GM18502 (cell line): ENCODE data around the gene CDC42BPB.
A peak's percentile ranks its signal among the peaks of the same experiment; 100 is the strongest.

Source experiments
- ATAC-seq: cut with Tn5 transposase; IDR thresholded peaks from one replicate; pipeline ENCODE4 v1.9.1; 2021; ENCODE audit warnings: mild to moderate bottlenecking; ENCODE audit not compliant: unreplicated experiment, poor library complexity

Gene CDC42BPB

GRCh38 chr14:102952276-102952675, 105.1 kb downstream of the CDC42BPB start:
- ATAC-seq: no peak

- ATAC-seq: no peak
These were observed 105.5 kb downstream of the CDC42BPB start for GRCh38 chr14:102951799-102952198.

GRCh38 chr14:102951034-102951433, 106.3 kb downstream of the CDC42BPB start:
- no peak for ATAC-seq

GRCh38 chr14:102949801-102950451, 107.4 kb downstream of the CDC42BPB start:
- ATAC-seq: no peak

- ATAC-seq: peak; percentile 50
These were observed 108.1 kb downstream of the CDC42BPB start for GRCh38 chr14:102949062-102949800.

- ATAC-seq: peak; percentile 12
These were observed 108.7 kb downstream of the CDC42BPB start for GRCh38 chr14:102948698-102949061.

GRCh38 chr14:102947321-102948103, 109.8 kb downstream of the CDC42BPB start:
- ATAC-seq: no peak

GRCh38 chr14:102945346-102946130, 111.8 kb downstream of the CDC42BPB start:
- no peak for ATAC-seq

GRCh38 chr14:102944448-102945330, 112.7 kb downstream of the CDC42BPB start:
- ATAC-seq: no peak

- no peak for ATAC-seq
These were observed 113.4 kb downstream of the CDC42BPB start for GRCh38 chr14:102943979-102944378.

- no peak for ATAC-seq
These were observed 113.9 kb downstream of the CDC42BPB start for GRCh38 chr14:102943454-102943853.

GRCh38 chr14:102942069-102942468, 115.3 kb downstream of the CDC42BPB start:
- ATAC-seq: no peak

GRCh38 chr14:102941419-102942011, 115.8 kb downstream of the CDC42BPB start:
- no peak for ATAC-seq

GRCh38 chr14:102940729-102941362, 116.5 kb downstream of the CDC42BPB start:
- ATAC-seq: no peak

- ATAC-seq: no peak
These were observed 117.4 kb downstream of the CDC42BPB start for GRCh38 chr14:102939820-102940561.

GRCh38 chr14:102939329-102939728, 118.0 kb downstream of the CDC42BPB start:
- no peak for ATAC-seq

- ATAC-seq: no peak
These were observed 119.2 kb downstream of the CDC42BPB start for GRCh38 chr14:102938191-102938590.
